ENCODE results near the gene F8A2. TPM values are rescaled to one million over a fixed set of nuclear protein-coding genes. Genes with fewer than 3 reads are reported as not detected.
A peak's percentile ranks its signal among the peaks of the same experiment; 100 is the strongest.
"Not testable (repeated sequence)": the region's sequence is repeated elsewhere in the genome, so short reads cannot be mapped to it uniquely, and the experiment has no call there.

The F8A2 gene
- total and polyA plus RNA-seq, 10 donors: not detected

GRCh38 chrX:155373777-155374458, 8.0 kb upstream of the F8A2 start:
- intact Hi-C loops (cut with DNase I; ENCODE audit: low total_unique reads); H3K27me3 ChIP-seq (replicated peaks in 1 of 7); H3K4me3 ChIP-seq; H3K36me3 ChIP-seq; H3K27ac ChIP-seq; H3K4me1 ChIP-seq; DNase-seq; H3K9me3 ChIP-seq: not testable (repeated sequence)
- WGBS, 5 donors: no CpG with 5 or more reads among the region's 9 CpGs

DNA sequence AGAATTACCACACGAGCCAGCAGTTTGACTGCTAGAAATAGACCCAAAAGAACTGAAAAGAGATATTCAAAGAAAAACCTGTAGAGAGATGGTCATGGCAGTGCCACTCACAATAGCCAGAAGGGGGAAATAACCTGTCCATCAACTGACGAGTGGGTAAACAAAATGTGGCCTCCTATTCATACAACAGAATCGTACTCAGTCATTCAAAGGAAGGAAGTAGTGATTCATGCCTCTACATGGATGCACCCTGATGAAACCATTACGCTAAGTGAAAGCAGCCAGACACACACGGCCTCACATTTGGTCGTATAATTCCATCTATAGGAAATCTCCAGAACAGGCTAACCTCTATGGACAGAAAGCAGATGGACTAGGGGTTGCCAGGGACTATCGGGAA, 2.1 kb upstream of the F8A2 start:
- H3K36me3 ChIP-seq; H3K4me1 ChIP-seq; intact Hi-C loops (cut with DNase I; ENCODE audit: low total_unique reads); H3K4me3 ChIP-seq; H3K27me3 ChIP-seq (replicated peaks in 1 of 7); H3K27ac ChIP-seq; H3K9me3 ChIP-seq; DNase-seq: not testable (repeated sequence)
- no CpG with 5 or more reads among the region's 7 CpGs for WGBS, 5 donors

GRCh38 chrX:155382529-155382967, 653 bp downstream of the F8A2 start:
- H3K27me3 ChIP-seq (replicated peaks in 1 of 7); DNase-seq; H3K4me1 ChIP-seq; H3K9me3 ChIP-seq; H3K4me3 ChIP-seq; H3K36me3 ChIP-seq; H3K27ac ChIP-seq; intact Hi-C loops (cut with DNase I; ENCODE audit: low total_unique reads): not testable (repeated sequence)
- no CpG with 5 or more reads among the region's 64 CpGs for WGBS, 5 donors

GRCh38 chrX:155389634-155390033, 7.7 kb downstream of the F8A2 start:
- 87 to 99% (median 96%) methylated on average over 8 of the region's 8 CpGs for WGBS, 5 donors
- H3K36me3 ChIP-seq: peaks cover 0 to 6% (median 0%) of the 10 kb centered on the region in 6 donors
- no peaks in the 10 kb centered on the region for H3K4me1 ChIP-seq
- no peak for TF ChIP-seq POLR2A (IDR thresholded peaks at IDR 0.05)
- no peak for TF ChIP-seq POLR2AphosphoS5 (IDR thresholded peaks at IDR 0.05)
- no peak for TF ChIP-seq CTCF (IDR thresholded peaks at IDR 0.05 in 8 of 11, conservative IDR thresholded peaks at IDR 0.05 in 3 of 11)
- no peak overlapping the region for H3K4me3 ChIP-seq
- intact Hi-C loops (cut with DNase I; ENCODE audit: low total_unique reads): no loop called here
- H3K27me3 ChIP-seq (replicated peaks in 1 of 7): no peaks in the 10 kb centered on the region
- peak; percentile 45 for DNase-seq
- H3K9me3 ChIP-seq: peaks cover 0 to 10% (median 0%) of the 10 kb centered on the region in 8 donors
- no peak overlapping the region for H3K27ac ChIP-seq

GRCh38 chrX:155394747-155395276, 12.9 kb downstream of the F8A2 start:
- H3K4me1 ChIP-seq; H3K27me3 ChIP-seq (replicated peaks in 1 of 7); DNase-seq; H3K27ac ChIP-seq; H3K36me3 ChIP-seq; intact Hi-C loops (cut with DNase I; ENCODE audit: low total_unique reads); H3K4me3 ChIP-seq: not testable (repeated sequence)
- H3K9me3 ChIP-seq: peaks cover 0 to 33% (median 5%) of the 10 kb centered on the region in 8 donors
- WGBS, 5 donors: 73 to 93% (median 82%) methylated on average over 7 of the region's 7 CpGs

- no peak for TF ChIP-seq POLR2AphosphoS5 (IDR thresholded peaks at IDR 0.05)
- no peak for TF ChIP-seq CTCF (IDR thresholded peaks at IDR 0.05 in 8 of 11, conservative IDR thresholded peaks at IDR 0.05 in 3 of 11)
- TF ChIP-seq POLR2A (IDR thresholded peaks at IDR 0.05): no peak
Observed at GRCh38 chrX:155406429-155406828, 24.5 kb downstream of the F8A2 start.

More at GRCh38 chrX:155406429-155406828, 24.5 kb downstream of the F8A2 start:
- Histone ChIP-seq H3K9me3 (peaks cover 0 to 33% (median 18%) of the 10 kb centered on the region in 8 donors), H3K4me3 (no peak overlapping the region), H3K27me3 (replicated peaks in 1 of 7) (no peaks in the 10 kb centered on the region), H3K4me1 (no peaks in the 10 kb centered on the region), H3K27ac (no peak overlapping the region), H3K36me3 (no peaks in the 10 kb centered on the region)
- WGBS, 5 donors: 78 to 99% (median 91%) methylated on average over 2 of the region's 2 CpGs
- intact Hi-C loops (cut with DNase I; ENCODE audit: low total_unique reads): no loop called here
- DNase-seq: no peak

Measured in spleen (tissue), 11 donors.